SK-N-MC (cell line): ENCODE results near the gene BCL2L1.
A peak's percentile ranks its signal among the peaks of the same experiment; 100 is the strongest.

Source experiments
- DNase-seq: peaks from one replicate; pipeline ENCODE4 v3.0.0-alpha.2; 2011; ENCODE audit warnings: low read depth, low spot score
- H3K27ac ChIP-seq: fragments of 200-600 bp; sonication (generic); 2 replicates; pipeline ENCODE4 v1.5.1; 2016; ENCODE audit warnings: mixed run types
- H3K36me3 ChIP-seq: fragments of 200-600 bp; sonication (generic); 2 replicates; pipeline ENCODE4 v1.6.1; 2017; ENCODE audit warnings: antibody characterized with exemption, low read length, mixed read lengths; ENCODE audit not compliant: insufficient read depth
- H3K4me3 ChIP-seq: fragments of 200-600 bp; sonication (generic); 2 replicates; pipeline ENCODE4 v1.5.1; 2016
- H3K9ac ChIP-seq: fragments of 200-600 bp; sonication (generic); 2 replicates; pipeline ENCODE4 v1.8.0; 2017; ENCODE audit warnings: mixed run types, mixed read lengths; ENCODE audit not compliant: insufficient read length
- H3K9me3 ChIP-seq: fragments of 200-600 bp; sonication (generic); 2 replicates; pipeline ENCODE4 v1.6.1; 2017; ENCODE audit warnings: low read depth, mild to moderate bottlenecking, antibody characterized with exemption, low read length, moderate library complexity, mixed read lengths
- EZH2 ChIP-seq: fragments of 200-600 bp; sonication (generic); IDR thresholded peaks from one replicate; pipeline ENCODE4 v1.6.1; 2017; ENCODE audit warnings: antibody characterized with exemption
- FOXP2 ChIP-seq: optimal IDR thresholded peaks from 2 replicates; pipeline ENCODE3; 2011; ENCODE audit warnings: mild to moderate bottlenecking, moderate library complexity; ENCODE audit not compliant: insufficient read depth; ENCODE audit errors: extremely low read length, control extremely low read depth
- POLR2AphosphoS5 ChIP-seq: IDR thresholded peaks from 2 replicates; pipeline ENCODE4 v1.6.1; 2012; ENCODE audit warnings: mild to moderate bottlenecking, low read depth, low read length, borderline replicate concordance

The BCL2L1 gene

GRCh38 chr20:31722257-31723068 is at the start of gene BCL2L1:
Gene BCL2L1, minus strand, starts transcription at chr20:31722868. Its CDS starts 650 bp downstream, at chr20:31722218.
- Histone ChIP-seq H3K9me3 (no peaks in the 10 kb centered on the region), H3K36me3 (peaks cover 28% of the 10 kb centered on the region), H3K9ac (peak within 1 kb of the TSS; percentile 86), H3K27ac (peak within 1 kb of the TSS; percentile 79), H3K4me3 (peak within 1 kb of the TSS; percentile 94)
- TF ChIP-seq EZH2 (no peak), FOXP2 (no peak), POLR2AphosphoS5 (no peak)
- no peak for DNase-seq

GRCh38 chr20:31770243-31770642 is 47.6 kb upstream of the BCL2L1 start:
- no peak for DNase-seq
- H3K4me3 ChIP-seq: no peak overlapping the region
- peaks cover 88% of the 10 kb centered on the region for H3K36me3 ChIP-seq
- H3K9ac ChIP-seq: no peak overlapping the region
- H3K27ac ChIP-seq: no peak overlapping the region
- no peaks in the 10 kb centered on the region for H3K9me3 ChIP-seq
- no peak for TF ChIP-seq FOXP2

- TF ChIP-seq POLR2AphosphoS5 (no peak), FOXP2 (no peak), EZH2 (no peak)
- DNase-seq: no peak
- peaks cover 90% of the 10 kb centered on the region for H3K36me3 ChIP-seq
- no peak overlapping the region for H3K27ac ChIP-seq
- no peaks in the 10 kb centered on the region for H3K9me3 ChIP-seq
- H3K9ac ChIP-seq: no peak overlapping the region
- H3K4me3 ChIP-seq: no peak overlapping the region
Observed at GRCh38 chr20:31769681-31770080, 47.0 kb upstream of the BCL2L1 start.

- Histone ChIP-seq H3K4me3 (no peak overlapping the region), H3K9ac (no peak overlapping the region), H3K36me3 (peaks cover 91% of the 10 kb centered on the region), H3K27ac (no peak overlapping the region), H3K9me3 (no peaks in the 10 kb centered on the region)
- TF ChIP-seq FOXP2 (no peak), POLR2AphosphoS5 (no peak)
- DNase-seq: no peak
Observed at GRCh38 chr20:31767805-31768204, 45.1 kb upstream of the BCL2L1 start.

GRCh38 chr20:31764641-31765305 is 42.1 kb upstream of the BCL2L1 start:
- H3K9me3 ChIP-seq: no peaks in the 10 kb centered on the region
- H3K9ac ChIP-seq: no peak overlapping the region
- no peak for TF ChIP-seq POLR2AphosphoS5
- TF ChIP-seq FOXP2: no peak
- TF ChIP-seq EZH2: no peak
- no peak overlapping the region for H3K27ac ChIP-seq
- DNase-seq: no peak
- peaks cover 91% of the 10 kb centered on the region for H3K36me3 ChIP-seq
- H3K4me3 ChIP-seq: no peak overlapping the region

- Histone ChIP-seq H3K9ac (no peak overlapping the region), H3K4me3 (no peak overlapping the region), H3K9me3 (no peaks in the 10 kb centered on the region), H3K27ac (no peak overlapping the region), H3K36me3 (peaks cover 87% of the 10 kb centered on the region)
- DNase-seq: no peak
- TF ChIP-seq EZH2: no peak
- no peak for TF ChIP-seq POLR2AphosphoS5
- no peak for TF ChIP-seq FOXP2
Observed at GRCh38 chr20:31760519-31761240, 38.0 kb upstream of the BCL2L1 start.

GRCh38 chr20:31759836-31760518 is 37.3 kb upstream of the BCL2L1 start:
- TF ChIP-seq POLR2AphosphoS5 (no peak), FOXP2 (no peak), EZH2 (no peak)
- Histone ChIP-seq H3K36me3 (peaks cover 82% of the 10 kb centered on the region), H3K27ac (no peak overlapping the region), H3K9ac (no peak overlapping the region), H3K9me3 (no peaks in the 10 kb centered on the region), H3K4me3 (no peak overlapping the region)
- no peak for DNase-seq

GRCh38 chr20:31758991-31759390 is 36.3 kb upstream of the BCL2L1 start:
- H3K27ac ChIP-seq: no peak overlapping the region
- TF ChIP-seq FOXP2: no peak
- no peak for TF ChIP-seq POLR2AphosphoS5
- TF ChIP-seq EZH2: no peak
- peaks cover 72% of the 10 kb centered on the region for H3K36me3 ChIP-seq
- no peak overlapping the region for H3K4me3 ChIP-seq
- no peak for DNase-seq
- H3K9ac ChIP-seq: no peak overlapping the region
- H3K9me3 ChIP-seq: no peaks in the 10 kb centered on the region
